ENCODE data around the gene ICAM3. TPM values are rescaled to one million over a fixed set of nuclear protein-coding genes. Genes with fewer than 3 reads are reported as not detected.

ICAM3 gene
- total RNA-seq, 4 donors from 2014 or later: 5.5 to 8.5 (median 5.8) TPM

DNA sequence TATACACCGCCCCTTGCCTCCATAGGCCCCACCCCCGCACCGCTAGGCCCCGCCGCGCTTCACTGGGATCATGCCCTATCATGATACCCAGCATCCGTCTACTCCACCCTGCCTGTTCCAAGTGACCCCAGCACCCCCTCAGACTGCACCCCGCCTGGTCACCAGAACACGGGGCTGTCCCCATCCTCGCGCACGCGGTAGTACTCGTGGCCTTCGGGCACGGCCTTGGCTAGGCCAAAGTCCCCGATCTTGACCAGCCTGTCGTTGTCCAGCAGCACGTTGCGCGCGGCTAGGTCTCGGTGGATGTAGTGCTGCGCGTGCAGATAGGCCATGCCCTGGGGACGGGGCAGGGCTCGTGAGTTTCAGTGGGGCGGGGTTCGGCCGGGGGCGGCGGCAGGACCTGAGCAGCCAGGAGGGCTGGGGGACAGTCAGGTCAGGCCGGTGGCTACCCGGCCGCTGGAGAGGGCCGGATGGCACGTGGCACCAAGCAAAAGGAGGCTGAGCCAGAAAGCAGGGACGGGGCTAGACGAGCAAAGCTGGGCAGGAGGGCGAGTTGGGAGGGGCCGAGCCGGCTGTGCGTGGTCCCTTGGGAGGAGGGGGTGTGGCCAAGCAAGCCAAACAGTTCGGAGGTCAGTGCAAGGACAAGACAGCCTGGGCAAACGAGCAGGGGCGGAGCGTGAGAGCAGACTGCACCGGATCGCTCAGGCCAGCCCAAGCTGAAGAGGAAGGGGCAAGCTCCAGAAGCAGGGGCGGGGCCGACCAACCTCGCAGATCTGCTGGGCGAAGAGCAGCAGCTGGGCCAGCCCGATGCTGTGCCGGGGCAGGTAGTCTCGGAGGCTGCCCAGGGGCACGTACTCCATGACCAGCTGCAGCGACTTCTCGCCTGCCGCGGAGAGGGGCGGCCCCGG is 13.6 kb upstream of the ICAM3 start:
- no peaks in the 10 kb centered on the region for H3K9me3 ChIP-seq
- peak overlapping the region; percentile 24 to 82 (median 73) for H3K27ac ChIP-seq
- H3K27me3 ChIP-seq: no peaks in the 10 kb centered on the region
- H3K4me3 ChIP-seq (replicated peaks in 1 of 3): no peak overlapping the region
- intact Hi-C loops (cut with DNase I): no loop called here
- DNase-seq: peak; percentile 93 to 94
- peaks cover 4 to 12% of the 10 kb centered on the region in 2 donors for H3K36me3 ChIP-seq
- H3K4me1 ChIP-seq: peaks cover 10 to 12% of the 10 kb centered on the region in 2 donors
- peak in 1 of 2 donors; percentile 59 for TF ChIP-seq POLR2A (IDR thresholded peaks at IDR 0.05)
- TF ChIP-seq, protein P1, sequence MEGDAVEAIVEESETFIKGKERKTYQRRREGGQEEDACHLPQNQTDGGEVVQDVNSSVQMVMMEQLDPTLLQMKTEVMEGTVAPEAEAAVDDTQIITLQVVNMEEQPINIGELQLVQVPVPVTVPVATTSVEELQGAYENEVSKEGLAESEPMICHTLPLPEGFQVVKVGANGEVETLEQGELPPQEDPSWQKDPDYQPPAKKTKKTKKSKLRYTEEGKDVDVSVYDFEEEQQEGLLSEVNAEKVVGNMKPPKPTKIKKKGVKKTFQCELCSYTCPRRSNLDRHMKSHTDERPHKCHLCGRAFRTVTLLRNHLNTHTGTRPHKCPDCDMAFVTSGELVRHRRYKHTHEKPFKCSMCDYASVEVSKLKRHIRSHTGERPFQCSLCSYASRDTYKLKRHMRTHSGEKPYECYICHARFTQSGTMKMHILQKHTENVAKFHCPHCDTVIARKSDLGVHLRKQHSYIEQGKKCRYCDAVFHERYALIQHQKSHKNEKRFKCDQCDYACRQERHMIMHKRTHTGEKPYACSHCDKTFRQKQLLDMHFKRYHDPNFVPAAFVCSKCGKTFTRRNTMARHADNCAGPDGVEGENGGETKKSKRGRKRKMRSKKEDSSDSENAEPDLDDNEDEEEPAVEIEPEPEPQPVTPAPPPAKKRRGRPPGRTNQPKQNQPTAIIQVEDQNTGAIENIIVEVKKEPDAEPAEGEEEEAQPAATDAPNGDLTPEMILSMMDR (IDR thresholded peaks at IDR 0.05): no peak
- WGBS, 2 donors: 53 to 63% methylated on average over 41 to 42 of the region's 63 CpGs

DNA sequence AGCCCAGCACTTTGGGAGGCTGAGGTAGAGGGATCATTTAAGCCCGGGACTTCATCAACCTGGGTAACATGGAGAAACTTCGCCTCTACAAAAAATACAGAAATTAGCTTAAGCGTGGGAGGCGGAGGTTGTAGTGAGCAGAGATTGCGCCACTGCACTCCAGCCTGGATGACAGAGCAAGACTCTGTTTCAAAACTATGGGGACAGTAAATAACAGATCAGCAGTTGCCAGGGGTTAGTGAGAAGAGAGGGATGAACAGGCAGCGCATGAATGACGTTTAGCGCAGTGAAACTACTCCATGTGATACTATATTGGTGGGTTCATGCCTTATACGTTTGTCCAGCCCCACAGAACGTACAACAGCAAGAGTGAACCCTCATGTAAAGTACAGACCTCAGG is 7.1 kb upstream of the ICAM3 start:
- Histone ChIP-seq H3K36me3 (no peaks in the 10 kb centered on the region), H3K9me3 (no peaks in the 10 kb centered on the region), H3K27ac (no peak overlapping the region), H3K4me1 (peaks cover 5% of the 10 kb centered on the region in 2 donors), H3K27me3 (no peaks in the 10 kb centered on the region), H3K4me3 (replicated peaks in 1 of 3) (no peak overlapping the region)
- intact Hi-C loops (cut with DNase I): no loop called here
- 75 to 77% methylated on average over 10 of the region's 10 CpGs for WGBS, 2 donors
- no peak for TF ChIP-seq POLR2A (IDR thresholded peaks at IDR 0.05)
- TF ChIP-seq, protein P1 (IDR thresholded peaks at IDR 0.05): no peak
- no peak for DNase-seq

DNA sequence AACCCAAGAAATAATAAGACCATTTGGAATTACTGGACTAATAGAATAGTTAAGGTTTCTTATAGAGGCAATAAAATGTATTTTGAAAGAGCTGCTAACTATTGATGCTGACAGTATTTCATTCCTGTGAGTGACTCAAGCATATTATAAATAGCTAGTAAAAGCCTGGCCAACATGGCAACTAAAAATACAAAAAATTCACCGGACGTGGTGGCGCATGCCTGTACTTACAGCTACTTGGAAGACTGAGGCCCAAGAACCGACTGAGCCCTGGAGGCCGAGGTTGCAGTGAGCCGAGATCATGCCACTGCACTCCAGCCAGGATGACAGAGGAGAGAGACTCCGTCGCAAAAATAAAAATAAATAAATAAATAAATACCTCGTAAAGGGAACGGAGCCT is 5.4 kb upstream of the ICAM3 start:
- Histone ChIP-seq H3K9me3 (no peaks in the 10 kb centered on the region), H3K27me3 (no peaks in the 10 kb centered on the region), H3K36me3 (no peaks in the 10 kb centered on the region), H3K4me1 (no peaks in the 10 kb centered on the region), H3K4me3 (replicated peaks in 1 of 3) (no peak overlapping the region), H3K27ac (no peak overlapping the region)
- TF ChIP-seq, protein P1 (IDR thresholded peaks at IDR 0.05): no peak
- TF ChIP-seq POLR2A (IDR thresholded peaks at IDR 0.05): no peak
- intact Hi-C loops (cut with DNase I): no loop called here
- no peak for DNase-seq
- 92 to 93% methylated on average over 10 of the region's 10 CpGs for WGBS, 2 donors

DNA sequence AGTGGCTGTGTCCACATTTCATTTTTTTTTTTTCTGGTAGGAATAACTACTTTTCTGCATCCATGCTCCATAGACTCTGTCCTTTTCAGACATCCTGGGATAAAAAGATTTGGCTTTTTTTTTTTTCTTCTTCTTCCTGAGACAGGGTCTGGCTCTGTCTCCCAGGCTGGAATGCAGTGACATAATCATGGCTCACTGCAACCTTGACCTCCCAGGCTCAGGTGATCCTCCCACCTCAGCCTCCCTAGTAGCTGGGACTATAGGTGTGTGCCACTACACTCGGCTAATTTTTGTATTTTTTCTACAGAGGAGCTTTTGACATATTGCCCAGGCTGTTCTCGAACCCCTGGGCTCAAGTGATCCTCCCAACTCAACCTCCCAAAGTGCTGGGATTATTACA is 4.1 kb upstream of the ICAM3 start:
- no peaks in the 10 kb centered on the region for H3K9me3 ChIP-seq
- H3K4me1 ChIP-seq: no peaks in the 10 kb centered on the region
- intact Hi-C loops (cut with DNase I): no loop called here
- no peaks in the 10 kb centered on the region for H3K36me3 ChIP-seq
- no peaks in the 10 kb centered on the region for H3K27me3 ChIP-seq
- no peak for TF ChIP-seq POLR2A (IDR thresholded peaks at IDR 0.05)
- TF ChIP-seq, protein P1 (IDR thresholded peaks at IDR 0.05): no peak
- H3K27ac ChIP-seq: no peak overlapping the region
- DNase-seq: no peak
- WGBS, 2 donors: 75 to 81% methylated on average over 2 of the region's 2 CpGs
- H3K4me3 ChIP-seq (replicated peaks in 1 of 3): no peak overlapping the region

DNA sequence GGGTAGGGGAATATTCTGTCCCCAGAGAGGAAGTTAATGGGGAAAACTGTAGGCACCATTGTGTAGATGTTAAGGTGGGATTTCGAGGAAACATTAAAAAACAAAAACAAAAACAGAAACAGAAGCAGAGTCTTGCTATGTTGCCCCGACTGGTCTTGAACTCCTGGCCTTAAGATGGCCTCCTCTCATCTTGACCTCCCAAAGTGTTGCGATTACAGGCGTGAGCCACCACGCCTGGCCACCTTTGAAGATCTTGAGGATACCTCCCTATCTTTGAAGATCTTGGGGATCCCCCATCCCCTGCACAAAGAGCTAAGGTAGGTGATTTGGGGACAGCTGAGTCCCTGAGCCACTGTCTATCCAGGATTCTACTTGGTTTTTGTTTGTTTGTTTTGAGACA is 553 bp upstream of the ICAM3 start:
- H3K36me3 ChIP-seq: no peaks in the 10 kb centered on the region
- no peak overlapping the region for H3K4me3 ChIP-seq (replicated peaks in 1 of 3)
- H3K27ac ChIP-seq: no peak overlapping the region
- DNase-seq: no peak
- peaks cover 0 to 3% of the 10 kb centered on the region in 2 donors for H3K4me1 ChIP-seq
- 89% methylated on average over 5 of the region's 5 CpGs for WGBS, 2 donors
- no peaks in the 10 kb centered on the region for H3K9me3 ChIP-seq
- intact Hi-C loops (cut with DNase I): loop anchor here (5.0 kb wide), 1 partner anchor 37 kb away; no protein-coding TSS in a partner anchor
- H3K27me3 ChIP-seq: no peaks in the 10 kb centered on the region
- TF ChIP-seq, protein P1 (IDR thresholded peaks at IDR 0.05): no peak
- no peak for TF ChIP-seq POLR2A (IDR thresholded peaks at IDR 0.05)

Data from thyroid gland (tissue), 4 donors.